T47D (cell line): ENCODE data around the gene RPP14.
"Not testable (repeated sequence)": the region's sequence is repeated elsewhere in the genome, so short reads cannot be mapped to it uniquely, and the experiment has no call there.

Source experiments
- DNase-seq, 2 experiments: peaks; one replicate each; pipeline versions ENCODE4 v3.0.0 to v3.0.0-alpha.2; 2011 to 2012; ENCODE audit warnings: low read depth in 1 of 2, low spot score in 1 of 2
- JUND ChIP-seq: IDR thresholded peaks from 2 replicates; pipeline ENCODE4 v1.6.1; 2012; ENCODE audit warnings: low read depth
- in situ Hi-C: cut with HindIII; loops from 2 replicates; pipeline ENCODE4 v1.10.0; 2016; ENCODE audit warnings: low sequenced_read_pairs, low pct_unique_long_range_greater_than_20kb

RPP14 gene

DNA sequence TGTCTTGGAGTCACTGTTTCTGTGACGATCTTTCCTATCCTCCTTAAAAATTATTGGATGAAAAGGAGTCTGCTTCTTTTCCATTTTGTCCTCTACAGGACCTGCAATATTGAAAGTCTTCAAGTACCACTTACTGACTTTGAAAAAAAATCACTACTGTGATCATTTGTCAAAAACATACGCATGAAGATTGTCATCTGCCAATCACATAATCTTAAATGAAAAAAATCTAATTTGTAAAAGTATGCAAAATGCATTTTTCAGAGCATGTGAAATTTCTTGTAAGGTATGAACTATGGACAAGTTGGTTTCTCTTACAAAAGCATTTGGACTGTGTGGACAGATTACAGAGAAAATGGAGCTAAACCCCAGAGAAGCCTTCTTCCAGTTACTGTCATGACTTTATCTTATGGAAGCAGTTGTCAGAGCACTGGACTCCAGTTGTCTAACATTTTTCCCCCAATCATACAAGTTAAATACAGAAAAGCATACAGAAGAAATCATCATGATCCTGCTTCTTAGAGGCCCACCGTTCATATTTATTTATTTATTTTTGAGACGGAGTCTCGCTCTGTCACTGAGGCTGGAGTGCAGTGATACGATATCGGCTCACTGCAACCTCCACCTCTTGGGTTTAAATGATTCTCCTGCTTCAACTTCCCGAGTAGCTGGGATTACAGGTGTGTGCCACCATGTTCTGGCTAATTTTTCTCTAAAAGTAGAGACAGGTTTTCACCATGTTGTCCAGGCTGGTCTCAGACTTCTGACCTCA, 23.3 kb downstream of the RPP14 start:
- in situ Hi-C loops = no loop called here
- no peak for DNase-seq
- TF ChIP-seq JUND = no peak

DNA sequence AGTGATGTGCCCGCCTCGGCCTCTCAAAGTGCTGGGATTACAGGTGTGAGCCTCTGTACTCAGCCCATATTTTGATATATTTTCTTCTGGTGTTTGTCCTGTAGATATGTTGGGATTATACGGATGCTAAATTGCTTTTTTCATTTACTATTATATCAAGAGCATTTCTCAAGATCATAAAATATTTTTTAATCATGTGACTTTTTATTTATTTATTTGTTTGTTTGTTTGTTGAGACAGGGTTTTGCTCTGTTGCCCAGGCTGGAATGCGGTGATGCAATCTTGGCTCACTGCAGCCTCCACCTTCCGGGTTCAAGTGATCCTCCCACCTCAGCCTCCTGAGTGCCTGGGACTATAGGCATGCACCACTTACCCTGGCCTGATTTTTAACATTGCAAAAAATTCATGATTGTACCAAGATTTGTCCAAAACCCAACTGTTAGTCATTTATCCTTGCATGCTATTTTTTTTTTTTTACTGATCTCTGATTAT, 23.9 kb downstream of the RPP14 start:
- DNase-seq = no peak
- in situ Hi-C loops = no loop called here
- TF ChIP-seq JUND = no peak

DNA sequence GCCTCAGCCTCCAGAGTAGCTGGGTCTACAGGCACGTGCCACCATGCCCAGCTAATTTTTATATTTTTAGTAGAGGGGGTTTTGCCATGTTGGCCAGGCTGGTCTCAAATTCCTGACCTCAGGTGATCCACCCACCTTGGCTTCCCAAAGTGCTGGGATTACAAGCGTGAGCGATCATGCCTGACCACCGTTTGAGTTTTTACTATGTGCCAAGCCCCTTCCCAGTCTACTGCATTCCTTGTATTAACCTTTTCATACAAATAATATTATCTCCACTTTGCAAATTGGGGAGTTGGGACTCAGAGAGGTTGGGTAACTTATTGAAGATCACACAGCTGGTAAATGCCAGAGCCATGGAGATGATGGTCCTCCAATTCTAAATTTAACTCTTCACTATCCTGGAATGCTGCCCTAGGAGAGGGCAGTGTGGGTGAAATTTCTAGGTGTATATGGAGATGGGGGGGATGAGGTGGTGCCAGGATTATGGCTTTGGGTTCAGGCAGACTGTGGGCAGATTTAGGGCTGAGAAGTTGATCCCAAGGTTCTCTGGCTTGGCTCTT, 25.6 kb downstream of the RPP14 start:
- no peak for DNase-seq
- TF ChIP-seq JUND = no peak
- in situ Hi-C loops = no loop called here

DNA sequence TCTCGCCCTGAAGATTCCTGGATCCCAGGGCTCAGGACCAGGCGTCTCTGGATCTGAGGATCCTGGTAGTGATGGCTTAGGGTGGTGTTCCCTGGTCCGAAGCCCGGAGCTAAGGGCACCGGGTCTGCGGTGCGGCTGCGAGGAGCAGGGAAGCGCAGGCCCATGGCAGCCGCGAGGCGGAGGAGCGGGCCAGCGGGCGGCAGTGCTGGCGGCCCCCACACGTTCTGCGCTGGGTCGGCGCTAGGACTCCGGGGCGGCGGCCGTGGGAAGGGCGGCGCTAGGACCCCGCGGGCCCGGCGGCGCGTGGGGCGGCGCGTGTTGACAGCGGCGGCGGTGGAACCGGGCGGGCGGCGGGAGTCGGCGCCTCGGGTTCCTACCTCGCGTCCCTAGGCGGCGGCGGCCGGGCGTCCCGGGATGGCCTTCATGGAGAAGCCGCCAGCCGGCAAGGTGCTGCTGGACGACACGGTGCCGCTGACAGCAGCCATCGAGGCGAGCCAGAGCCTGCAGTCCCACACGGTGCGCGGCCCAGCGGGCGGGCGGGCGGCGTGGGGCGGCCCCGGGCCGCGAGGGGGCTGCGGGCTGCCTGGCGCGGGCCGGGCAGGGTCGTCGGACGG, 26.6 kb downstream of the RPP14 start, which contains the start of gene PXK:
TSS of gene PXK (plus strand) at position 318 of the 614 bp plus-strand sequence. CDS start at position 415, 97 bp downstream.
- in situ Hi-C loops = no loop called here

DNA sequence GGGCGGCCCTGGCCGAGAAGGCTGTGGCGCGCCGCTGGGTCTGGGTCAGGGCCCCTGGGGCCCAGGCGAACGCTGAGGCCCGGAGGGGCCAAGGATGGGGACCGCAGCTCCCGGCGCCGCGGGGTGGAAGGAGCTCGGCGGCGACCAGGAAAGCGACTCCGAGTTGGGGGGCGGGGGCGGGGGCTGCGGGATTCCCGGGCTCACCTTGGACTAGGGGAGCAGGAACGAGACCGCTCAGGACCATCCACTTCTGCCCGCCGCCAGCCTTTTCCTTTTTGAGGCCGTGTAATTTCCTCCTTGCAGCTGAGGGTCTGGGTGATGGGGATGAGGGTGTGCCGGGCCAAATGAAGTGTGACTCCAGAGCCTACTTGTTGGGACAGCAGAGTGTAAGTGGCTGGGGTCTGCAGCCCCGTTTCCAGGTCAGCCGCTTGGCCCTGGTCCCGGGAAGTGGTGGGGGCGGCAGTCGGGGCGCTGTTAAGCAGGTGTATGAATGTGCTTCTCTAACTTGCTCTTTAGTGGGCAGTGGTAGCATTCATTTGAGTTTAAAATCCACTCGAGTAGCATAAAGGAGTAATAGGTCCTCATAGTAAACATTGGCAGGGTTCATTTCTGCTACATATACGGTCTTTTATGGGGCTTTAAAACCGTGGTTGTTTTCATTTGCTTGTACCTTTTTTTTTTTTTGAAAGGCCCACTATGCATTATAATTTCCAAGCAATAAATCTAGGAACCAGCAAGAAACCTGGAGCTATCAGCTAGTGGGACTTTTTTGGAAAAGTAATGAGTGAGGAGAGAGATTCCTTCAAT, 27.4 kb downstream of the RPP14 start:
- in situ Hi-C loops = no loop called here
- no peak for TF ChIP-seq JUND
- peak; percentile 17 to 50 for DNase-seq

More for the DNA sequence above, 26.6 kb downstream of the RPP14 start, which contains the start of gene PXK:
- DNase-seq = peak; percentile 51 to 81
- TF ChIP-seq JUND = no peak

DNA sequence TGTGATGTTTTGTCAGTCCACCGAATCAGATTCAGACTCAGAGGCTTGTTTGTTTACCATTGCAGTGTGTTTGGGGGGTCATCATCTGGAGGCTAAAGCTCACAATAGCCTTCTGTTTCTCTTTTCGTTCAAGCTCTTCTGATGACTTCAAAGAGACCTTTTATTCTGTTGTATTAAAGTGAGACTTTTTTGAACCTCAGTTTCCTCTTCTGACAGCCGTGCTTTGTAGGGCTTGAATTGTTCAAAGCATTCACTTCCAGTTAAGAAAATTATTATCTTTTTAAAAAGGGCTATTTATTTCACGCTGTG, 27.9 kb downstream of the RPP14 start:
- in situ Hi-C loops = no loop called here
- DNase-seq = no peak
- TF ChIP-seq JUND = no peak

DNA sequence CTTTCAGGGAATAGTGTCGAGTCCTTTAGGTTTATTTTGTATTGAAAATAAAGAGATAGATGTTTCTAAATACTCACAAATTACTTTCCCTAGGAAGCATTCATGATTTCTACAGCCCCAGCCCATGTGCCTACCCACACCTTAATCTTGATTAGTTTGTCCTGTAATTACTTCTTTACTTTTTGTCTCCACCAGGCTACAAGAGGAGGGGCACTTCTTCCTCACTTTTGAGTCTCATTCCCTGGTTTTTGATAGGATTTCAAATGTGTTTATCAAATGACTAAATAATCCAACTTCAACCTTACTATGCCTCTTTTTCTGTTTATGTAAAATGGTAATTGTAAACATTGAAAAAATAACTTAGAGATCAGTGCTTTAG, 28.4 kb downstream of the RPP14 start:
- DNase-seq = no peak
- TF ChIP-seq JUND = no peak
- in situ Hi-C loops = no loop called here

DNA sequence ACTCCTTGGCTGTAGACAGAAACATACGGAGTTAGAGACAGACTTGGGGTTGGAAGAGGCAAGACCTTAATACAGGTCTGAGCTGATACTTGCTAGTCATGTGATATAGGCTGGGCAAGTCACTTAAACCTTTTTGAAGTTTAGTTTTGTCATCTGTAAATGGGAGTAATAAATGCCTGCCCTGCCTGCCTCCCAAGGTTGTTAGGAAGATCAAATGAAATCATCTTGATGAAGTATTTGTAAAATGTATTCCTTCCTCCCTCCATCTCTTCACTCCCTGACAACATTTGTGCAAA, 29.6 kb downstream of the RPP14 start:
- no peak for DNase-seq
- TF ChIP-seq JUND = no peak
- in situ Hi-C loops = no loop called here

DNA sequence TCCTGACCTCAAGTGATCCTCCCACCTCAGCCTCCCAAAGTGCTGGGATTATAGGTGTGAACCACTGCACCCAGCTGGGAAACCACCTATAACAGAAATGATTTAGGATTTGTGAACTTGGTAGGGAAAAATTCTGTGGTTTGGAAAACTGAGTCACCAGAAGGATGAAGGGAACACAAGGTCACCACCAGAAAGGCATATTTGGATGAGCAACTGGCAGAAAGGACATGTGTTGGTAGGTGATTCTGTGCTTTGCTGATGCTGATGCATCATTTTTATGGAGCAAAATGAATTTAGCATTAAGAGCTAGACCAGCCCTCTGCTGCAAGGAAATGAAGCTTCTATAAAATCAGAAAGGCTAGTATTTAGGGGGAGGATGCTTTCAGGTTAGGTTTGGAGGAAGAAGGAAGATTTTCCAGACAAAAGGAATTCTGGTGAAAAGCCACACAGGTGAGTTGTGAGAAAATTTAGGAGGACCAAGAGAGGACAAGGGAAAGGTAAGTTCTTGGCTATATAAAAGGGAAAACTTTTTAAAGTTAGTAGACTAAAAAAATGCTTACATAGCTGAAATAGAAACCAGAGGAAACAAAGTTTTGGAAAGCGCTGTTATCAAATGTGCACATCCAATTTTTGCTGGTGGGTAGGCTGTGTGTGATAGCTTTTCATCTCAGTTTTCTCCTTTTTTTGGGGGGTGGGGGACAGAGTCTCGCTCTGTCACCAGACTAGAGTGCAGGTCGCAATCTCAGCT, 30.3 kb downstream of the RPP14 start:
- no peak for TF ChIP-seq JUND
- in situ Hi-C loops = no loop called here
- DNase-seq = no peak

DNA sequence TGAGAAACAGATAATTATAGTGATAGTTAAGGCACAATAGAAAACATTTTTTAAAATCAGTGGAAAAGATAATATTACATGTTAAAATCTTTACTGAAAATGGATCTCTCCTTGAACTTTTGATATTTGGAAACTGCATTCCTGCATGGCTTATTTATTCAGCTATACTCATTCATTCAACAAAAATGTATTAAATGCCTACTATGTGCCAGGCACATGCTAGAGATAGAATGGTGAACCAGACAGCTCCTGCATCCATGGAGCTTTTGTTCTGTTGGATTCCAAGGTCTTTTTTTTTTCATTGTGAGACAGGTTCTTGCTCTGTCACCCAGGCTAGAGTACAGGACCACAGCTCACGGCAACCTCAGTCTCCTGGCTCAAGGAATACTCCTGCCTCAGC, 31.1 kb downstream of the RPP14 start:
- in situ Hi-C loops = no loop called here
- no peak for DNase-seq
- no peak for TF ChIP-seq JUND

DNA sequence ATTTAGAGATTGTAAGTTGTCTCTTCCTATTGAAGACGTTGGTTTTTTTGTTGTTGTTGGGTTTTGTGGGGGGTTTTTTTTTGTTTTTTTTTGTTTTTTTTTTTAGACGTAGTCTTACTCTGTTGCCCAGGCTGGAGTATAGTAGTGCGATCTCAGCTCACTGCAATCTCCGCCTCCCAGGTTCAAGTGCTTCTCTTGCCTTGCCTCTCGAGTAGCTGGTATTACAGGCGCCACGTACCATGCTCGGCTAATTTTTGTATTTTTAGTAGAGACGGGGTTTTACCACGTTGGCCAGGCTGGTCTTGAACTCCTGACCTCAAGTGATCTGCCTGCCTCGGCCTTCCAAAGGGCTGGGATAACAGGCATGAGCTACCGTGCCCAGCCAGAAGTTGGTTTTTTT, 33.1 kb downstream of the RPP14 start:
- DNase-seq, in situ Hi-C loops: not testable (repeated sequence)

DNA sequence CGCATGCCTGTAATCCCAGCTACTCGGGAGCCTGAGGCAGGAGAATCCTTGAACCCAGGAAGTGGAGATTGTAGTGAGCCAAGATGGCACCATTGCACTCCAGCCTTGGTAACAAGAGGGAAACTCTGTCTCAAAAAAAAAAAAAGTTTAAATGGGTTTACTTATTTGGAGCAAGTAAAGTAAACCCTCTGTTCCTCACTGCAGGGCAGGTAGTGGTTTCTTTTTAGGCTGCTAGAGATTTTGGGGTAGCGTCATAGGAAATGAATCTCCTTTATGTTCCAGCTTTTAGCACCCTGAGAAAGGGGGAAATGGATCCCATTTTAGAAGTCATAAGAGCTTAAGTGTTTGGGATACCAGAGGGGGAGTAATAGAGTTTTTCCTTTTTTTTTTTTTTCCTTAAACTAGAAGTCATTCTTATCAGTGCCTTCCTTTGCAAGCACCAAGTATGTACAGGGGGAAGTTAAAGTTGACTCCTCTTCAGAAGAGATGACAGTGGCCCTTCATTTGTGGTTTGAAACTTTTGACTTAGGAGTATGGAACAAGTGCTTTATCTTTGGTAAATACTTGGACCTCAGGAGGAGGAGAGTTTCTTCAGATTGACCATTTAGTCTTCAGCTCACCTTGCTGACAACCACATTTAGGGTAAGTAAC, 34.7 kb downstream of the RPP14 start:
- in situ Hi-C loops = no loop called here
- no peak for TF ChIP-seq JUND
- no peak for DNase-seq
